ENCODE measurements around the gene KDM2B.
A peak's percentile ranks its signal among the peaks of the same experiment; 100 is the strongest.

The KDM2B gene

GRCh38 chr12:121582583-121583333 lies 1.9 kb upstream of the KDM2B start:
- DNase-seq (ENCODE audit: insufficient read length, low spot score) (no peak), FAIRE-seq (no peak)

GRCh38 chr12:121581686-121582429 lies 1.0 kb upstream of the KDM2B start:
- no peak for FAIRE-seq
- TF ChIP-seq CTCF (IDR thresholded peaks at IDR 0.05; ENCODE audit: insufficient read depth, missing control alignments), result no peak

More at GRCh38 chr12:121582583-121583333, 1.9 kb upstream of the KDM2B start:
- TF ChIP-seq CTCF (IDR thresholded peaks at IDR 0.05; ENCODE audit: insufficient read depth, missing control alignments), result no peak

GRCh38 chr12:121579981-121580868 lies 598 bp downstream of the KDM2B start:
- FAIRE-seq (no peak), DNase-seq (ENCODE audit: insufficient read length, low spot score) (peak; percentile 40)
- no peak for TF ChIP-seq CTCF (IDR thresholded peaks at IDR 0.05; ENCODE audit: insufficient read depth, missing control alignments)

More at GRCh38 chr12:121581686-121582429, 1.0 kb upstream of the KDM2B start:
- DNase-seq (ENCODE audit: insufficient read length, low spot score), result no peak

- no peak for TF ChIP-seq CTCF (IDR thresholded peaks at IDR 0.05; ENCODE audit: insufficient read depth, missing control alignments)
- DNase-seq (ENCODE audit: insufficient read length, low spot score) (no peak), FAIRE-seq (no peak)
Observed at GRCh38 chr12:121579190-121579791, 1.5 kb downstream of the KDM2B start.

GRCh38 chr12:121578230-121579189 lies 2.3 kb downstream of the KDM2B start:
- DNase-seq (ENCODE audit: insufficient read length, low spot score) (no peak), FAIRE-seq (no peak)
- TF ChIP-seq CTCF (IDR thresholded peaks at IDR 0.05; ENCODE audit: insufficient read depth, missing control alignments), result no peak

Data from D721Med (cell line).